Kidney (tissue), 14 donors: Measurements from ENCODE around the gene MIDN. TPM values are rescaled to one million over a fixed set of nuclear protein-coding genes. Genes with fewer than 3 reads are reported as not detected.
A peak's percentile ranks its signal among the peaks of the same experiment; 100 is the strongest.

Experiments
- DNase-seq, 5 donors: peaks; one replicate each; pipeline ENCODE4 v3.0.0-alpha.2; 2013 to 2020
- FAIRE-seq: peaks from 2 replicates; lab custom pipeline; 2012; peaks lifted over from hg19 to GRCh38; lab: Jason Lieb, UNC
- H3K27ac ChIP-seq, 2 donors: one replicate each; pipeline ENCODE4 v1.7.0; 2013; ENCODE audit warnings: low read depth in 2 of 2, low read length in 2 of 2, inconsistent platforms in 1 of 2
- H3K27me3 ChIP-seq: one replicate; pipeline ENCODE4 v1.7.1; 2013; ENCODE audit warnings: low read length, inconsistent platforms; ENCODE audit not compliant: control insufficient read depth, insufficient read depth
- H3K36me3 ChIP-seq, 3 donors: one replicate each; pipeline versions ENCODE4 v1.7.0 to v1.7.1; 2013; ENCODE audit warnings: low read length in 3 of 3, control low read depth in 1 of 3, inconsistent platforms in 1 of 3; ENCODE audit not compliant: insufficient read depth in 3 of 3, control insufficient read depth in 2 of 3
- H3K4me1 ChIP-seq, 3 donors: one replicate each; pipeline versions ENCODE4 v1.7.0 to v1.7.1; 2013; ENCODE audit warnings: low read length in 3 of 3, inconsistent platforms in 1 of 3, low read depth in 1 of 3; ENCODE audit not compliant: control insufficient read depth in 2 of 3, insufficient read depth in 2 of 3
- H3K4me3 ChIP-seq, 3 donors: one replicate each; pipeline versions ENCODE4 v1.7.0 to v1.8.1; 2013; ENCODE audit warnings: low read length in 3 of 3, control low read depth in 1 of 3, inconsistent platforms in 1 of 3
- H3K9ac ChIP-seq, 3 donors: one replicate each; pipeline versions ENCODE4 v1.7.0 to v1.7.1; 2013; ENCODE audit warnings: low read length in 3 of 3, control low read depth in 1 of 3, inconsistent platforms in 1 of 3
- H3K9me3 ChIP-seq, 3 donors: one replicate each; pipeline versions ENCODE4 v1.7.0 to v1.7.1; 2013; ENCODE audit warnings: low read length in 3 of 3, control low read depth in 1 of 3, inconsistent platforms in 1 of 3; ENCODE audit not compliant: control insufficient read depth in 2 of 3, insufficient read depth in 1 of 3
- intact Hi-C: fragments of 100-400 bp; cut with DNase I; formaldehyde crosslinking; loops from one replicate; pipeline ENCODE4 v1.11.1; 2022
- polyA plus RNA-seq: library from polyadenylated mRNA; stranded (reverse); fragments of 350-450 nt; fragmentation: Illumina TruSeq; extraction: RNeasy Lipid Tissue Mini Kit (QIAGEN cat#74804); gene quantifications from one replicate; pipeline ENCODE4 v1.2.3, GENCODE V29; 2014; ENCODE audit warnings: low read depth, low replicate concordance; ENCODE audit not compliant: insufficient read depth
- total RNA-seq: library from RNA; stranded (reverse); fragmentation: NEBNext Ultra II Directional; extraction: Animal tissue kit (Norgen Biotek cat#: 25700); gene quantifications from one replicate; pipeline ENCODE4 v1.2.1, GENCODE V29; 2021
- TF ChIP-seq, protein P1 (sequence below): IDR thresholded peaks from 3 replicates; pipeline ENCODE4 v1.5.1; 2012; ENCODE audit warnings: mild to moderate bottlenecking, moderate library complexity, borderline replicate concordance; ENCODE audit not compliant: insufficient read depth; ENCODE audit errors: extremely low read depth
- donor health status: control.
- donor health status: control.
- donor health status: control.
- donor health status: control.
- donor health status: control.
- donor health status: DM: yes; HTN: yes; CAD: no.
- donor health status: Normal renal cell carcinoma (clear cell type).

Gene MIDN
- total and polyA plus RNA-seq, 2 donors from 2014 or later, result 21.3 to 205 TPM

DNA sequence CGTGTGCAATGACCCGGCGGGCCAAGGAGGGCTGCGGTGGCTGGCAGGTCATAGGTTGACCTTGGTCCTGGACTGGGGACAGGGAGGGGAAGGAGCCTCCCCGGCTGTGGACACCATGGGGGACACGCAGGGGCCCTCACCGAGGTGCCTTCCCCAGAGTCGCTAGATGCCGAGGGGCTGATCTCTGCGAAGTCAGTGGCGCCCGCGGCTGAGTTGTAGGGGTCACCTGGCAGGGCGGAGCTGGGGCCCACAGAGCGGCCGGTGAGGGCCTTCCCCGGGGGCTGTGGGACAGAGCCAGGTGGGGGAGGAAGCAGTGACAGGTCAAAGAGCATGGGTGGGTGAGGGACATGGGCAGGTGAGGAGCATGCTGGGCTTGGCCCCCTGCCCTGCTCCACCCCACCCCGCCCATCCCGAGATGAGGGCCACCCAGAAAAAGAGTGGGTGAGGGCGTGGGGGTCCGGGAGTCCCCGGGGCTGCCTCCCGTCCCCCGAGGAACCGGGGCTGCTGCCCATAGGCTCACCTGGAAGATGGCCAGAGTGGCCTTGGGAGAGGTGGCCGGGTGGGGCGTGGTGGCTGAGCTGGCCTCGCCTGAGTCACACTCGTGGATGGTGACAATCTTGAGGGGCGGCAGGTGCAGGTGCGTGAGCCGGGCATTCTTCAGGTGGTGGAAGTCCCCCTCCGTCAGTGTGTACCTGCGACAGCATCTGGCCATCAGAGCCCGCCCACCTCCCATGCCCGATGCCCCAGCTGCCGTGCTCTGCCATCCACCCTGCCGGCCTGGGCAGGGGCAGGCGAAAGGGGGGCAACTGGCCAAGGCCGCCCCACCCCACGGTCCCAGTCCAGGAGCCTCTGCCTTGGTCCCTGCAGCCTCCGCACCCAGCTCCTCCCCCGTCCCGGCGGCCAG lies 14.1 kb upstream of the MIDN start:
- Histone ChIP-seq H3K27me3 (no peaks in the 10 kb centered on the region), H3K9ac (no peak overlapping the region), H3K27ac (no peak overlapping the region), H3K4me1 (peaks cover 0 to 12% (median 0%) of the 10 kb centered on the region in 3 donors), H3K36me3 (no peaks in the 10 kb centered on the region), H3K4me3 (no peak overlapping the region), H3K9me3 (no peaks in the 10 kb centered on the region)
- TF ChIP-seq, protein P1, sequence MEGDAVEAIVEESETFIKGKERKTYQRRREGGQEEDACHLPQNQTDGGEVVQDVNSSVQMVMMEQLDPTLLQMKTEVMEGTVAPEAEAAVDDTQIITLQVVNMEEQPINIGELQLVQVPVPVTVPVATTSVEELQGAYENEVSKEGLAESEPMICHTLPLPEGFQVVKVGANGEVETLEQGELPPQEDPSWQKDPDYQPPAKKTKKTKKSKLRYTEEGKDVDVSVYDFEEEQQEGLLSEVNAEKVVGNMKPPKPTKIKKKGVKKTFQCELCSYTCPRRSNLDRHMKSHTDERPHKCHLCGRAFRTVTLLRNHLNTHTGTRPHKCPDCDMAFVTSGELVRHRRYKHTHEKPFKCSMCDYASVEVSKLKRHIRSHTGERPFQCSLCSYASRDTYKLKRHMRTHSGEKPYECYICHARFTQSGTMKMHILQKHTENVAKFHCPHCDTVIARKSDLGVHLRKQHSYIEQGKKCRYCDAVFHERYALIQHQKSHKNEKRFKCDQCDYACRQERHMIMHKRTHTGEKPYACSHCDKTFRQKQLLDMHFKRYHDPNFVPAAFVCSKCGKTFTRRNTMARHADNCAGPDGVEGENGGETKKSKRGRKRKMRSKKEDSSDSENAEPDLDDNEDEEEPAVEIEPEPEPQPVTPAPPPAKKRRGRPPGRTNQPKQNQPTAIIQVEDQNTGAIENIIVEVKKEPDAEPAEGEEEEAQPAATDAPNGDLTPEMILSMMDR, result no peak
- FAIRE-seq (no peak), DNase-seq (no peak)
- intact Hi-C loops, result no loop called here

DNA sequence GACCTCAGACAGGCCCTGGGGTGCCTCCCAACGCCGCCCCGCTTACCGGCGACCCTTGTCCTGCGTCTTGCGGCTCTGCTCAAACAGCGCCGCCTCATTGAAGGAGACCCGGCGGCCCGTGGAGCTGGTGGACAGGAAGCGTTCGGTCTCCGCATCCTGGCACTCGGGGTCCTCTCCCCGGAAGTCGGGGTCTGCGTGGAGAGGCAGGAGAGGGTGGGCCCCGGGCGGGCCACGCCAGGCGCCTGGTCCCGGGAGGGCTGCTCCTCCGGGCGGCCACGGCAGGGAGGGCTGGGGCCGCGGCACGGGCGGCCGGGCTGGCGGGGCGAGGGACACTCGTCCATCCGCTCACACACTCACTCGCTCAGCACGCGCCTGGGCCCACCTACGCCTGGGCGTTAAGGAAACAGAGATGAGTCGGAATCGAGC lies 13.4 kb upstream of the MIDN start:
- DNase-seq, result no peak
- Histone ChIP-seq H3K27ac (no peak overlapping the region), H3K9ac (no peak overlapping the region), H3K36me3 (no peaks in the 10 kb centered on the region), H3K4me3 (no peak overlapping the region), H3K4me1 (peaks cover 0 to 15% (median 6%) of the 10 kb centered on the region in 3 donors), H3K9me3 (no peaks in the 10 kb centered on the region), H3K27me3 (no peaks in the 10 kb centered on the region)
- no peak for FAIRE-seq
- TF ChIP-seq, protein P1, result no peak
- intact Hi-C loops, result no loop called here

DNA sequence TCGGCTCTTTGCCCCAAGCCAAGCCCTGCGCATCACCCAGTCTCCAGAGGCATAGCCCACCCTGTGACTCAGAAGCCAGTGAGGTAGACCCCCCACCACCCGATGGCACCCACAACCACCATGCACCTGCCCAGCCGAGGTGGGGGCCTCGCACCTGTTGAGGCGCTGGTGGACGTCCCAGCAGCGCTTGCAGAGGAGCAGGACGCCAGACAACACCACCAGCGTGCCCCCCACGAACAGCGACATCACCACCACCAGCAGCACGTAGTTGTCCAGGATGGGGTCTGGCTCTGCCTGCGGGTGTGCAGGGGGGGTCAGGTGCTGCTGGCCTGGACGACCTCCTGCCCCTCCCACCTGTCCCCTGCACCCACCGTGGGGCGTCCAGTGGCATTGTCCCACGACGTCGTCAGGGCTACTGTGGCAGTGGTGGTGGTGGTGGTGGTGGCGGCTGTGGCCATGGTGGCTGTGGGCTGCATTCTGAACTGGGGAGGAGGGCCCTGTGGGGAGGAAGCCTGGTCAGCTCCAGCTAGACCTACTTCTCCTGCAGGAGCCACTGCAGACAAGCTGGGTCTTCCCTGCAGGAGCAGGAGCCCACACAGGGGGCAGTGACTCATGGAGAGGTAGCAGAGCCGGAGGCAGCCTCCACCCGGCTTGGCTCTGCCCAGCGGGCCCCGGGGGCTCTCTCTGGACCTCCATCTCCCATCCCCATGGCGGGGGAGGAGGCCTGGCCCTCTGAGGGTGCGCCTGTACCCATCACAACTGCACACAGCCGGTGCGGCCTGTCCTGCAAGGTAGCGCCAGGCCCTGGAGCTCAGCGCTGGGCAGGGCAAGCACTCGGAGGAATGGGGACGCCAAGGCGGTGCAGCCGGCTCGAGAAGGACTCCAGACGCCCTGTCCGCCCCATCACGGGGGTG lies 12.5 kb upstream of the MIDN start:
- H3K4me1 ChIP-seq, result peaks cover 0 to 16% (median 6%) of the 10 kb centered on the region in 3 donors

More for the DNA sequence above, 12.5 kb upstream of the MIDN start:
- Histone ChIP-seq H3K9ac (no peak overlapping the region), H3K36me3 (no peaks in the 10 kb centered on the region), H3K9me3 (no peaks in the 10 kb centered on the region), H3K27me3 (no peaks in the 10 kb centered on the region), H3K4me3 (no peak overlapping the region), H3K27ac (no peak overlapping the region)
- FAIRE-seq, result no peak
- intact Hi-C loops, result no loop called here
- TF ChIP-seq, protein P1, result no peak
- DNase-seq, result peak in 1 of 5 donors; percentile 65
